HG02938 (cell line): Measurements from ENCODE around the gene CC2D1B.
"Not testable (repeated sequence)": the region's sequence is repeated elsewhere in the genome, so short reads cannot be mapped to it uniquely, and the experiment has no call there.

ENCODE experiments used
- ATAC-seq: cut with Tn5 transposase; IDR thresholded peaks from one replicate; pipeline ENCODE4 v1.9.1; 2021; ENCODE audit warnings: mild to moderate bottlenecking, moderate library complexity; ENCODE audit not compliant: unreplicated experiment

Gene CC2D1B, protein sequence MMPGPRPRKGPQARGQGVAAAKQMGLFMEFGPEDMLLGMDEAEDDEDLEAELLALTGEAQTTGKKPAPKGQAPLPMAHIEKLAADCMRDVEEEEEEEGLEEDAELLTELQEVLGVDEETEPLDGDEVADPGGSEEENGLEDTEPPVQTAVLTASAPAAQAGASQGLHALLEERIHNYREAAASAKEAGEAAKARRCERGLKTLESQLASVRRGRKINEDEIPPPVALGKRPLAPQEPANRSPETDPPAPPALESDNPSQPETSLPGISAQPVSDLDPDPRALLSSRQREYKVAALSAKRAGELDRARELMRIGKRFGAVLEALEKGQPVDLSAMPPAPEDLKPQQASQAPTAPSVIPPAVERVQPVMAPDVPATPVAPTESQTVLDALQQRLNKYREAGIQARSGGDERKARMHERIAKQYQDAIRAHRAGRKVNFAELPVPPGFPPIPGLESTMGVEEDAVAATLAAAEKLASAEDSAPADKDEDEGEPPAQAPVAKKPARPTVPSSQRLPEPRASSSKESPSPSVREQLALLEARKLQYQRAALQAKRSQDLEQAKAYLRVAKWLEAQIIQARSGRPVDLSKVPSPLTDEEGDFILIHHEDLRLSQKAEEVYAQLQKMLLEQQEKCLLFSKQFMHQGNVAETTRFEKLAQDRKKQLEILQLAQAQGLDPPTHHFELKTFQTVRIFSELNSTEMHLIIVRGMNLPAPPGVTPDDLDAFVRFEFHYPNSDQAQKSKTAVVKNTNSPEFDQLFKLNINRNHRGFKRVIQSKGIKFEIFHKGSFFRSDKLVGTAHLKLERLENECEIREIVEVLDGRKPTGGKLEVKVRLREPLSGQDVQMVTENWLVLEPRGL

DNA sequence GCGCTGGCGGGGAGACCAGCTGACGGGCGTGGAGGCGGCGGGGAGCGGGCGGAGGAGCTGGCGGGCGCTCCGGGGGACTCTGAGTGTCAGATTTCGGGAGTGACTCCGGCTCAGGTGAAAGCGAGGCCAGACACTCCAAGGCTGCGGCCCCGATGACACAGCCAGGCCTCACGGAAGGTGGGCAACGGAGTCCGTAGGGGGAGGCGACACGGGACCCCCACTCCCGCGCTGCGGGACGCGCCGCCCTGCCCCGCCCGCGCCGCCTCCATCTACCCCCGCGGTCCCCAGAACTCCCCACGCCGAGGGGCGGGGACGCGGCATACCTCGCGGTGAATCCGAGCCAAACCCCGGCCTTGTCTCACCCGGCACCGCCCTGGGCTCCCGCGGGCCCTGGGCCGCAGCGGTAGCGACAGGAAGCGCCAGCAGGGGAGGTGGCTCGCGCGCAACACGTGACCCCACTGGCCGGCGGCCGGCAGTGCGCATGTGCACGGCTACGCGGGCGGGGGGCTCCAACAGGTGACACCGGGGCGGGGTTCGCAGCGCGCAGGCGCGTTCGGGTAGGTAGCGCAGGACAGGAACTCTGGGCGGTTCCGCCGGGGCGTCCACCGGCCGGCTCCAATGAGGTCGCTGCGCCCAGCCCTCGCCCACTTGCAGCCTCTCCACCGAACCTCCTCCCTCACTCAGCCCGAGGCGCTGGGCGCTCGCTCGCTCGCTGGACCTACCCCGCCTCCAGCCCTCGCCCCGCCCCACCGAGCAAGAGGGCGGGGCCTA, at the start of gene CC2D1B:
TSS of gene CC2D1B (minus strand) at position 460 of the 771 bp plus-strand sequence. CDS start 1,585 bp downstream, outside the sequence.
- peak; percentile 85 for ATAC-seq

DNA sequence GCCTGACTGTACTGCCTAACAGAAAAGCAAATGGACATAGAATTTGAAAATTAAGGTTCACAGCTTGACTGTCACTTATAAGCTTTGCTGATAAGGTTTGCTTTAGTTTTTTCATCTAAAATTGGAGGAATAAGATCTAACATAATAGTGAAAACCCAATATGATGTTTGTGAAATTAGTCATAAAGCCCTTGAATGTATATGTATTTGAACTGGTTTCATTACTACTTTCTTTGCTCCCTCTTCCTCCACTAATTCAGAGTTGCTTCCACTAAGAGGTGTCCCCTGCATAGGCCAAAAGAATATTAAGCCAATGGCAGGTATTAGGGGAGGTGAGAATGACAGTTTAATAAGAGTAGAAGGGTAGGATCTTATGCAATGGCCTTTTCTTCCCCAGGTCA, 48.9 kb upstream of the CC2D1B start:
- no peak for ATAC-seq

DNA sequence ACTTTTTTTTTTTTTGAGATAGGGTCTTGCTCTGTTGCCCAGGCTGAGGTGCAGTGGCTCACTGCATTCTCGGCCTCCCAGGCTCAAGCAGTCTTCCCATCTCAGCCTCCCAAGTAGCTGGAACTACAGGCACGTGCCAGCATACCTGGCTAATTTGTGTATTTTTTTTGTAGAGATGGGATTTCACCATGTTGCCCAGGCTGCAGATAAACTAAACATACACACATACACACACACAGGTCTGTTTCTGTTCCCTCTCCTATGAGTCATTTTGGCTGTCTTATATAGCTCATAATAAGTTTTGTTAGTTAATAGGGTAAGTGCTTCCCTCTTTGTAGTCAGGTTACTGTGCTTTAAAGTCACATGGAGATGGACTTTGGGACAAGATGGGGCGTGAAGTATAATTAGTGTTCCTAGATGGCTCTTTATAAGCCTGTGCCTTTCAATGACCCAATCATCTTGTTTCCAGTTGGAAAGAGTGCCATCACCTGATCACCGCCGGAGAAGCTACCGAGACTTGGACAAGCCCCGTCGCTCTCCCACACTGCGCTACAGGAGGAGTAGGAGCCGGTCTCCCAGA, 47.5 kb upstream of the CC2D1B start:
- ATAC-seq = no peak

DNA sequence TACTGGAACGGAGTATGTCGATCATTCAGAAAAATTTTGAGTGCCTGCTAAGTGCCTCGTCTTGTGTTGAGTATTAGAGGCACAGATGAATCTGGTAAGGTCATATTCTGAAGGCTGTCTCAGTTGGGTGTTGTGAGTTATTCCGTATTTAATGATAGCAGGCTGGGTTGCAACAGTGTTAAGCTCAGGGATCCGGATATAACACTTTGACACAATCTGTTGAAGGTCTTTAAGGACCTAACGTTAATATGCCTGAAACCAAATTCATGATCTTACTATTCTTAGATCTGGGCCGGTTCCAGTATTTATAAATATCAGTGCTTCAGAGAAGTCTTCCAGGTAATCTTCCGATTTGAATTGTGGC, 39.0 kb upstream of the CC2D1B start:
- ATAC-seq = no peak

DNA sequence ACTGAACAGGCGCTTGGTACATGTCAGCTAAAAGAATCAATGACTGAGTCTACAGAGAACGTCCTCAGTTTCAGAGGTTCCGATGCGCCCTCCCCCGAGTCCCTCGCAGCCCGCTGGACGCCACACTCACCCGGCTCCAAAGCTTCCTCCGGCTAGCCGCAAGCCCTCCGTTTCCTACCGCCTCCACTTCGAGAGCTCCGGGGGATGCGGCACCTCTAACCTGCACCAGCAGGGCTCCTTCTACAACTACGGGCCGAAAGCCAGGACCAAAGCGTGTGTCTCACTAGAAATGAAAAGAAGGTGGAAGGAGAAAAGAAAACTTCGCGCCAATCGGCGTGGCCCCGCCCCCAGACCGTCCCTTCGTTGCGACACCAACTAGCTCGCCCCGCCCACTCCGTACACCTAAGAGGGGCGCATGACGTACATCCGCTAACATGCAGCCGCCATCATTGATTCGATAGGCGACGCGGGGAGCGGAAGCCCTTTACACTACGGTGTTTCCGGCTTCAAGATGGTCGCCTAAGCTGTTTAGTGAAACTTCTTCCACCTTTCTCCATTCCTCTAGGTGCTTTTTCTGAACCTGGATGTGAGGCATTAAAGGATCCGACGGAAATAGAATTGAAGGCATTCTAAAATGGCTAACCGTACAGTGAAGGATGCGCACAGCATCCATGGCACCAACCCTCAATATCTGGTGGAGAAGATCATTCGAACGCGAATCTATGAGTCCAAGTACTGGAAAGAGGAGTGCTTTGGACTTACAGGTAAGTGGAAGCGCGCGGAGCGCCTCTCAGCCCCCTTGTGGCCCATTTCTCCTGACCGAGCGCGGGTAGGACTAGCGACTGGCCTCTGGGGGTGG, 38.3 kb upstream of the CC2D1B start, which contains the start of the genes ORC1 and PRPF38A:
TSS of gene ORC1 (minus strand) at position 308 of the 859 bp plus-strand sequence. CDS start 2,200 bp downstream, outside the sequence.
TSS of gene PRPF38A (plus strand) at position 487 of the 859 bp plus-strand sequence. CDS start at position 635, 148 bp downstream.
- peak; percentile 95 for ATAC-seq

DNA sequence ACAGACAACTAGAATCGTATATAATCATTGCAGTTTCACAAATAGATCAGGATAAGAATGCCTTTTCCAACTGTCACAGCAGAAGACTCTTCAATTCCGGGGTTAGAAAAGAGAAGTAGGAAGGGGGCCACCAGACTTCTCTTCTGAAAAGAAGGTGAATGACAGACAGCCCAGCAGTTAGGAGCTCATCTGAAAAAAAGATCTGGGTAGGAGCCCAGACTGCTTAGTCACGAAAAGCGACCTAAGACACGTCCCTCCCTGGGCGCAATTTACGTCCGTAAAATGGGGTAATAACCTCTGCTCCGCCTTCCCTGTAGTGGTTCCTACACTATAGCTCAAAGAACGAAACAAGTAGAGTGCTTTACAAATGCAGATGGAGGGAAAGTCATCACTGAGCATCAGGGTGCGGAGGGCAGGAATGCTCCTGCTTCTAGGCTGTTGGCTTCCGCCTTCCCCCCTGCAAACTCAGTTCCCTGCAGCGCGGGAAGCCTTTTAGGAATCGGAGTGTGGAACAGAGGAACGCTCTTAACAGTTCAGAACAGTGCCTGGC, 37.6 kb upstream of the CC2D1B start:
- ATAC-seq = peak; percentile 30

DNA sequence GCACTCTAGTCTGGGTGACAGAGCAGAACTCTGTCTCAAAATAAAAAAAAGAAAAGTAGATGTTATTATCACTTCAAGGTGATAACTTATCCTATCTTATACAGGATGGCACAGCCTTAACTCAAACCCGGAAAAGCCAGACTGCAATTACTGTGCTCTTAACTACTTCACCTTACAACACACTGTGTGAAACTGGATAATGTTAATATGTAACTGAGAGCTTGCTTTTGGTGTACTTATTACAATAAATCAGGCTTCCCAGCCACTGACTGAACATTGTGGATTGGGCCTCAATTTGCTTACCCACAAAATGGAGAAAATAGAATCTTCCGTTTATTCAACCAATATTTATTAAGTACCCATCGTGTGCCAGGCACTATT, 36.8 kb upstream of the CC2D1B start:
- no peak for ATAC-seq

DNA sequence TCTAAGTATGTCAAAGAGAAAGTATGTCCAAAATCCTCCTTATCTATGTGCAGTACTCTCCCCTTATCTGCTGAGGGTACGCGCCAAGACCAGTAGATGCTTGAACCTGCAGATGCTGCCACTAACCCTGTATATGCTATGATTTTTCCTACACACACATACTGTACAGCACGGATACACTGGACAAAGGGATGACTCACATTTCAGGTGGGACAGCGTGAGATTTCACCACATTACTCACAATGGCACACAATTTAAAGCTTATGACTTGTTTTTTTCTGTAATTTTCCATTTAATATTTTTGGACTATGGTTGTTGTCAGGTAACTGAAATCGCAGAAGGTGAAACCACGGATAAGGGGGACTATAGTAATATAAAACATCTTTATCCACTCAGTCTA, 34.1 kb upstream of the CC2D1B start:
- ATAC-seq = no peak

DNA sequence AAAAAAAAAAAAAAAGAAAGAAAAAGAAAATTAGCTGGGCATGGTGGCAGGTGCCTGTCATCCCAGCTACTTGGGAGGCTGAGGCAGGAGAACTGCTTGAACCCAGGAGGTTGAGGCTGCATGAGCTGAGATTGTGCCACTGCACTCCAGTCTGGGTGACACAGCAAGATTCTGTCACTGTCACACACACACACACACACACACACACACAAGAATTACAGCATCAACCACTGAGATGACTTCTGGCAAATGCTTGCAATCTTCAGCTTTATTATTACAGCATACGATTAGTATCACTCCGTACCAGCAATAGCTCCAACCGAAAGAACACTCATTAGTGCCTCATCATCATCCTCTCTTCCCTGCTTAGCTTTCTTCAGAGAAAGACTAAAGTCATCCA, 33.6 kb upstream of the CC2D1B start:
- no peak for ATAC-seq

DNA sequence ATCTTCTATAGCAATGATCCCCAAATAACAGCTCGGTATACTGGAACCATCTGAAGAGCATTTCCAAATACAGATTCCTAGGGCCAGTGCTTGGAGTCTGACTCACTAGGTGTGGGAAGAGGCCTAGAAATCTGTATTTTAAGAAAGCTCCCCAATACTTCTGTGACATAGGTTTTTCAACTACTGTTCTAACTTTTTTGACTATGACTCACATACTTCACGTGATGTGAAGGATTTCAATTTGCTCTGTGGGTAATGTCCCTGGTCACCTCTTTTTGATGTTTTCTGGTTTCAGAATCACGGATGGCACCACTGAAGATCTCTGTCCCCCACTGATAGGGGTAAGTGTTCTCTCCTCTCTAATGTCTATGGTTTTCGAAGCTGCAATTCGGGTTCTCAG, 27.2 kb upstream of the CC2D1B start:
- no peak for ATAC-seq

DNA sequence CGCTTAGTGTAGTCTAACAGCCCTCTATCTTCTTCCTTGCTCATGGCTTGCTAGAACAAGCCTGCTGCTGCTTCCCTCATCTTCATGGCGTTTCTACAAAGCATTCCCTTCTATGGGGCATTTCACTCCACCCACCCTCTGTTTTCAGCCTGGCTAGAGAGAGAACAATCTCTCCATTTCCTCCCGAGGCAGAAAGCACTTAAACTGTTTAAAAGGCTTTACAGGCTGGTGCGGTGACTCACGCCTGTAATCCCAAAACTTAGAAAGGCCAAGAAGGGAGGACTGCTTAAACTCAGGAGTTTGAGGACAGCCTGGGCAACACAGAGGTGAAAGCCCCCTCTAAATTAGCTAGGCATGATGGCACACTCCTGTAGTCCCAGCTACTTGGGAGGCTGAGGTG, 20.5 kb upstream of the CC2D1B start:
- ATAC-seq = no peak

DNA sequence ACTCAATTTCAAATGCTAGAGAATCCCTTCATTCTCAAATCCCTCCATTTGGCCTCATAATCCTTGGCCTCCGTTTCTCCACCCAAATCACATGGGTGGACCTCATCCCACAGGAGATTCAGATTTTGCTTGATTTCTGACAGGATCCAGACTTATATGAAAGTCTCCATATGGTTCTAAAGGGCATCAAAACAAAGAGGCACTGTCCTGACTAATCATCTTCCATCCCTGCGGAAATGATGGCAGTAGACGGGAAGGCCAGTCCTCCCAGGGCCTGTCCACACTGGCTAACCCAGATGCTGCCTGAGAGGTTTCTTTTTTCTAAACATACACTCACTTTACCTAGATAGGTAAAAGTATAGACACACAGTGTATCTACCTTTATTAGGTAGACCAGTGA, 19.4 kb upstream of the CC2D1B start:
- ATAC-seq = no peak

DNA sequence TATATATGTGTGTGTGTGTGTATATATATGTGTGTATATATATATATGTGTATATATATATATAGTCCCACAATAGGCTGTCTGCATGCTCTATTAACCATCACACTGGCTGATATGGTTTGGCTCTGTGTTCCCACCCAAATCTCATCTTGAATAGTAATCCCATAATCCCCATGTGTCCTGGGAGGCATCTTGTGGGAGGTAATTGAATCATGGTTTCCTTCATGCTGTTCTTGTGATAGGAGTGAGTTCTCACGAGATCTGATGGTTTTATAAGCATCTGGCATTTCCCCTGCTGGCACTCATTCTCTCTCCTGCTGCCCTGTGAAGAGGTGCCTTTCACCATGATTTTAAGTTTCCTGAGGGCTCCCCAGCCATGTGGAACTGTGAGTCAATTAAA, 3.8 kb upstream of the CC2D1B start:
- ATAC-seq = not testable (repeated sequence)

DNA sequence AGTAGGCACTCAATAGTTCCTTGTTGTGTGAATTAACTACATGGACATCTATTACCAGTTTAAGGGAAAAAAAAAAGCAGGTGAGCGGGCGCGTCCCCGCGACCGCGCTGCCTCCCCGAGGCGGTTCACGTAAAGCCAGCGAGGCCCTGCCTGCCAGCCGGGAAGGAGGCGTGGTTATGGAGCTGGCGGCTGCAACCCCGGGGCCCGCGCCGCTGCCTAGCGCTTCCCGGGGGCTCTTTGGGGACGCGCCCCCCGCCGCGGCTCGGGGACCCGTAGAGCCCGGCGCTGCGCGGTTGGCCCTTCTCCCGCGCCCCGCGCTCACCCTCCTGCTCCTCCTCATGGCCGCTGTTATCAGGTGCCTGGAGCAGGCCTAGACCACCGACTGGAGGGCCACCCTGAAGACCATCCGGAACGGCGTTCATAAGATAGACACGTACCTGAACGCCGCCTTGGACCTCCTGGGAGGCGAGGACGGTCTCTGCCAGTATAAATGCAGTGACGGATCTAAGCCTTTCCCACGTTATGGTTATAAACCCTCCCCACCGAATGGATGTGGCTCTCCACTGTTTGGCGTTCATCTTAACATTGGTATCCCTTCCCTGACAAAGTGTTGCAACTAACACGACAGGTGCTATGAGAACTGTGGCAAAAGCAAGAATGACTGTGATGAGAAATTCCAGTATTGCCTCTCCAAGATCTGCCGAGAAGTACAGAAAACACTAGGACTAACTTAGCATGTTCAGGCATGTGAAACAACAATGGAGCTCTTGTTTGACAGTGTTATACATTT, 2.6 kb upstream of the CC2D1B start:
- ATAC-seq = no peak

DNA sequence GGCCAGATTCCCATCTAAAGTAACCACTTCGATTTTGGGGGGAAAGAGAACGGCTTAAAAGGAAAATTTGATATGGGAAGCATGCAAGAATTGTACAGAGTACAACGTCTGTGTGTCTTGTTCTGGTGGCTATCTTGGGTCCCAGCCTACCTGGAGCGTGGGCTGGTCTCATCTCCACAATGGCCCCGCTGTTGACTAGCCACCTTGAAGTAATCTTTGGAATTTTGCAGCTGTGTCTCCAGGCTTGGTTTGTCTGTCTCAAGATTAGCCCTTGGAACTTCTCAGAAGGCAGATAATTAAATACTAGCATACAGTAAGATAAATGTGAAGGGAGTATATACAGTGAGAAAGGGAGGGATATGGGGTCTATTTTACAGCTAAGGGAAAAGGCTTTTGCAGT, 1.3 kb upstream of the CC2D1B start:
- ATAC-seq = no peak

DNA sequence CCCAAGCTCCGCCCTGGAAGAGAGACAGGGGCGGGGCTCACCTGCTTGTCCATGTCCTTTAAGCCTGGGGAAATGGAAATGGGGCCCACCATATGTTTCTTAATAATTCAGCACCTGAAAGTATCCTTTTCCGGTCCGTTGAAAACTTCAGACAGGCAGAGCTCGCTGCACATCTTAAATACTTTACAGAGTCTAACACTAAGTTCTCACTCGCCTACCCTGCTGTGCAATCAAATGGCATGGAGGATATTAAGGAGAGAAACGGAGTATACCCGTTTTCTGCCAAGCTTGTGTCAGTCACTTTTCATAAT, 467 bp upstream of the CC2D1B start:
- ATAC-seq = no peak

DNA sequence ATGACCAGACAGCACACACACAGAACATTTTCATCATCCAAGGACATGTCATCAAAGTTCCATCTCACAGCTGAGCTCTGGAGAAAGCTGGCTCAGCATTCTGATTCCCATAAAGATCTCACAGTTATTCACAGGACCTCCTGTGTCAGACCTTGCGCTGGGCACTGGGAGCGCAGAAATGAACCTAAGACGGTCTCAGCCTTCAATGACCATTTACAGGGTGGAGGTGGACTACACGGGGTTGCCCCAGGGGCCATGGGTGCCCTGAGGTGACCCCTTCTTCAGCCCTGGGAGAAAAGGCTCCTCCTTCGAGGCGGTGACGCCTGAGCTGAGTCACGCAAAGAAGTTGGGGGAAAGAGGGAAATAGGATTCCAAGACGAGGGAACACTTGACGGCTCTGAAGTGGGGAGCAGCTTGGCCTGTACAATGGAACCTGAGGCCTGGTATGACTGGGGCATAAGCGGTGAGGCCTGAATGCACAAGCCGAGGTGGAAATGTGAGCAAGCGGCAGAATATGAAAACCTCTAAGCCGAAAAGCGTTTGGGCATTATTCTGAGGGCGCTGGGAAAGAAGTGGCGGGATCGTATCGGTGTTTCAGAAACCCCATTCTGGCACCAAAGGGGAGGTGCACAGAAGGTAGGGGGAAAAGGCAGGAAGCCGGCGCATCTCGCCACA, 797 bp downstream of the CC2D1B start:
- no peak for ATAC-seq

DNA sequence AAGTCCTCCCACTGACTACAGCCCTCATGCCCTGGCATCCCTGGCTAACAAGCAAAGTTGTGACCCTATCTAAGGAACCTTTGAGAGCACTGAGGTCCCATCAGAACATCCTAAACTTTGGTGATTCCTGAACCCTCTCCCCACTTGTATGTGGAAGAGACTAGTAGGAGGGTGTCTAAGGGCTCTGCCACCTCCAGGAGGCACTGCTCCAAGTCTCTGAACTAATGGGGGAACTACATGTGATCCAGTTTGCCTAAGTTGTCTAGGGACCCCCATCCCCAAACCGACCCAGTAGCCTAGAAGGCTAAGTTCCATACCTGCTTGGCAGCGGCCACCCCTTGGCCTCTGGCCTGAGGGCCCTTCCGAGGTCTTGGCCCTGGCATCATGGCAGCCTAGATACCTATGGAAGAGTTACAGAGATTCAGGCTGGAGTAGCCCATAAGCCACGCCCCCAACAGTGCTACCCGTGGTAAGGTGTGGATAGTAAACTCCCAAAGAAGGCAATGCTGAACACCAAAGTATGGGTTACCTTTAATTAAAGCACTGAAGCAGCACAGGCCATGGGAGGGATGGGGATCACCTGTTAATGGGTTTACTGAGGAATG, 1.7 kb downstream of the CC2D1B start:
- no peak for ATAC-seq
